GM21825 (cell line): ENCODE results near the gene KRT78.

Experiments
- ATAC-seq: cut with Tn5 transposase; IDR thresholded peaks from one replicate; pipeline ENCODE4 v1.9.1; 2021; ENCODE audit warnings: mild to moderate bottlenecking, moderate library complexity; ENCODE audit not compliant: unreplicated experiment

KRT78 gene

GRCh38 chr12:52839436-52840105 is 9.2 kb downstream of the KRT78 start:
- ATAC-seq: no peak

GRCh38 chr12:52838609-52839435 is 10.0 kb downstream of the KRT78 start:
- no peak for ATAC-seq

- ATAC-seq: no peak
Measured at GRCh38 chr12:52837781-52838608, 10.8 kb downstream of the KRT78 start.

- ATAC-seq: no peak
Measured at GRCh38 chr12:52837413-52837741, 11.4 kb downstream of the KRT78 start.

- no peak for ATAC-seq
Measured at GRCh38 chr12:52836491-52837412, 12.0 kb downstream of the KRT78 start.

GRCh38 chr12:52836042-52836466 is 12.7 kb downstream of the KRT78 start:
- no peak for ATAC-seq

GRCh38 chr12:52835271-52836041 is 13.3 kb downstream of the KRT78 start:
- no peak for ATAC-seq

- no peak for ATAC-seq
Measured at GRCh38 chr12:52834727-52835001, 14.1 kb downstream of the KRT78 start.

- no peak for ATAC-seq
Measured at GRCh38 chr12:52833922-52834726, 14.7 kb downstream of the KRT78 start, which contains the start of gene KRT79. TSS of gene KRT79 (minus strand) at chr12:52834311. CDS start at chr12:52834260, 51 bp downstream.

- ATAC-seq: no peak
Measured at GRCh38 chr12:52832985-52833905, 15.5 kb downstream of the KRT78 start.

- ATAC-seq: no peak
Measured at GRCh38 chr12:52832451-52832850, 16.3 kb downstream of the KRT78 start.

- ATAC-seq: no peak
Measured at GRCh38 chr12:52831251-52831650, 17.5 kb downstream of the KRT78 start.

GRCh38 chr12:52829986-52830770 is 18.6 kb downstream of the KRT78 start:
- ATAC-seq: no peak

- no peak for ATAC-seq
Measured at GRCh38 chr12:52828591-52829021, 20.2 kb downstream of the KRT78 start.

- no peak for ATAC-seq
Measured at GRCh38 chr12:52828156-52828555, 20.6 kb downstream of the KRT78 start.

GRCh38 chr12:52827499-52828090 is 21.2 kb downstream of the KRT78 start:
- ATAC-seq: no peak
